Measurements from ENCODE around the gene GPR146. TPM values are rescaled to one million over a fixed set of nuclear protein-coding genes. Genes with fewer than 3 reads are reported as not detected.

Gene GPR146
- total and polyA plus RNA-seq, 10 donors = 3.9 to 19.2 (median 10.1) TPM

- no peak overlapping the region for H3K27ac ChIP-seq
- no peak for DNase-seq
- TF ChIP-seq POLR2A (IDR thresholded peaks at IDR 0.05) = no peak
- no peak for TF ChIP-seq POLR2AphosphoS5 (IDR thresholded peaks at IDR 0.05)
- no peak for TF ChIP-seq CTCF (IDR thresholded peaks at IDR 0.05 in 8 of 11, conservative IDR thresholded peaks at IDR 0.05 in 3 of 11)
- H3K4me1 ChIP-seq = peaks cover 11 to 90% (median 52%) of the 10 kb centered on the region in 6 donors
- WGBS, 5 donors = 91 to 94% (median 92%) methylated on average over 16 to 20 of the region's 20 CpGs
- intact Hi-C loops (cut with DNase I; ENCODE audit: low total_unique reads) = loop anchor here (10.0 kb wide), 1 partner anchor 93 kb away; no protein-coding TSS in a partner anchor
- H3K27me3 ChIP-seq (replicated peaks in 1 of 7) = no peaks in the 10 kb centered on the region
- no peak overlapping the region for H3K4me3 ChIP-seq
- no peaks in the 10 kb centered on the region for H3K36me3 ChIP-seq
- H3K9me3 ChIP-seq = no peaks in the 10 kb centered on the region
Observed at GRCh38 chr7:1081336-1081735, 37.0 kb downstream of the GPR146 start.

GRCh38 chr7:1081931-1082401 lies 37.6 kb downstream of the GPR146 start:
- H3K4me1 ChIP-seq = peaks cover 17 to 90% (median 52%) of the 10 kb centered on the region in 6 donors
- H3K27me3 ChIP-seq (replicated peaks in 1 of 7) = no peaks in the 10 kb centered on the region
- TF ChIP-seq CTCF (IDR thresholded peaks at IDR 0.05 in 8 of 11, conservative IDR thresholded peaks at IDR 0.05 in 3 of 11) (no peak), POLR2A (IDR thresholded peaks at IDR 0.05) (no peak), POLR2AphosphoS5 (IDR thresholded peaks at IDR 0.05) (peak in 1 of 3 donors; percentile 11)
- no peaks in the 10 kb centered on the region for H3K9me3 ChIP-seq
- H3K4me3 ChIP-seq = no peak overlapping the region
- no peak overlapping the region for H3K27ac ChIP-seq
- no peaks in the 10 kb centered on the region for H3K36me3 ChIP-seq
- WGBS, 5 donors = 88 to 92% (median 90%) methylated on average over 31 of the region's 31 CpGs
- no peak for DNase-seq
- intact Hi-C loops (cut with DNase I; ENCODE audit: low total_unique reads) = loop anchor here (10.0 kb wide), 1 partner anchor 93 kb away; no protein-coding TSS in a partner anchor

GRCh38 chr7:1083729-1084657 lies 39.6 kb downstream of the GPR146 start:
- no peaks in the 10 kb centered on the region for H3K27me3 ChIP-seq (replicated peaks in 1 of 7)
- TF ChIP-seq POLR2A (IDR thresholded peaks at IDR 0.05) (no peak), POLR2AphosphoS5 (IDR thresholded peaks at IDR 0.05) (peak; percentile 69 to 83 (median 83))
- WGBS, 5 donors = 78 to 89% (median 87%) methylated on average over 36 to 45 of the region's 45 CpGs
- H3K4me1 ChIP-seq = peaks cover 18 to 93% (median 58%) of the 10 kb centered on the region in 6 donors
- no peaks in the 10 kb centered on the region for H3K9me3 ChIP-seq
- peak overlapping the region in 3 of 8 donors; percentile 23 to 52 (median 43) for H3K27ac ChIP-seq
- no peaks in the 10 kb centered on the region for H3K36me3 ChIP-seq
- no peak overlapping the region for H3K4me3 ChIP-seq
- intact Hi-C loops (cut with DNase I; ENCODE audit: low total_unique reads) = loop anchor here (10.0 kb wide), 1 partner anchor 91 kb away; no protein-coding TSS in a partner anchor
- peak; percentile 88 for DNase-seq

- H3K4me3 ChIP-seq = no peak overlapping the region
- TF ChIP-seq CTCF (IDR thresholded peaks at IDR 0.05 in 8 of 11, conservative IDR thresholded peaks at IDR 0.05 in 3 of 11) (no peak), POLR2AphosphoS5 (IDR thresholded peaks at IDR 0.05) (no peak), POLR2A (IDR thresholded peaks at IDR 0.05) (no peak)
- H3K36me3 ChIP-seq = no peaks in the 10 kb centered on the region
- no peaks in the 10 kb centered on the region for H3K27me3 ChIP-seq (replicated peaks in 1 of 7)
- no peaks in the 10 kb centered on the region for H3K9me3 ChIP-seq
- H3K27ac ChIP-seq = peak overlapping the region in 2 of 8 donors; percentile 72 to 75
- DNase-seq = no peak
- 88 to 90% (median 89%) methylated on average over 10 of the region's 10 CpGs for WGBS, 5 donors
- intact Hi-C loops (cut with DNase I; ENCODE audit: low total_unique reads) = loop anchor here (10.0 kb wide), 1 partner anchor 90 kb away; no protein-coding TSS in a partner anchor
- H3K4me1 ChIP-seq = peaks cover 18 to 84% (median 58%) of the 10 kb centered on the region in 6 donors
Observed at GRCh38 chr7:1085266-1085665, 40.9 kb downstream of the GPR146 start.
